Articular chondrocyte of knee joint (primary cell): ENCODE data around the gene PDX1. TPM values are rescaled to one million over a fixed set of nuclear protein-coding genes. Genes with fewer than 3 reads are reported as not detected.

ENCODE experiments used
- small RNA-seq: library from RNA; depleted of rRNA; stranded (forward); fragments of <200 nt; gene quantifications from one replicate; pipeline ENCODE3, GENCODE V24; 2012
- total RNA-seq: library from RNA; depleted of rRNA; stranded (reverse); fragments of >200 nt; gene quantifications from 2 replicates; pipeline ENCODE4 v1.2.3, GENCODE V29; 2012

The PDX1 gene
- total RNA-seq = not detected in 2 replicates

DNA sequence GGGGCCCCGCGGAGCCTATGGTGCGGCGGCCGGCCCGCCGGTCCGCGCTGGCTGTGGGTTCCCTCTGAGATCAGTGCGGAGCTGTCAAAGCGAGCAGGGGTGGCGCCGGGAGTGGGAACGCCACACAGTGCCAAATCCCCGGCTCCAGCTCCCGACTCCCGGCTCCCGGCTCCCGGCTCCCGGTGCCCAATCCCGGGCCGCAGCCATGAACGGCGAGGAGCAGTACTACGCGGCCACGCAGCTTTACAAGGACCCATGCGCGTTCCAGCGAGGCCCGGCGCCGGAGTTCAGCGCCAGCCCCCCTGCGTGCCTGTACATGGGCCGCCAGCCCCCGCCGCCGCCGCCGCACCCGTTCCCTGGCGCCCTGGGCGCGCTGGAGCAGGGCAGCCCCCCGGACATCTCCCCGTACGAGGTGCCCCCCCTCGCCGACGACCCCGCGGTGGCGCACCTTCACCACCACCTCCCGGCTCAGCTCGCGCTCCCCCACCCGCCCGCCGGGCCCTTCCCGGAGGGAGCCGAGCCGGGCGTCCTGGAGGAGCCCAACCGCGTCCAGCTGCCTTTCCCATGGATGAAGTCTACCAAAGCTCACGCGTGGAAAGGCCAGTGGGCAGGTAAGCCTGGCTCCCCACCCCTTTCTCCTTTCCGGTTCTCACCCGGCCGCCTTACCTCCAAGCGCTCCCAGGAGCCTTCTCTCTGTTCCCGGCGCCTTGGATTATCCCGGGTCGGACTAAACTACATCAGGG lies at the start of gene PDX1:
Gene PDX1, plus strand, starts transcription at position 67 of the 743 bp plus-strand sequence. Its CDS starts 139 bp downstream, at position 206.

DNA sequence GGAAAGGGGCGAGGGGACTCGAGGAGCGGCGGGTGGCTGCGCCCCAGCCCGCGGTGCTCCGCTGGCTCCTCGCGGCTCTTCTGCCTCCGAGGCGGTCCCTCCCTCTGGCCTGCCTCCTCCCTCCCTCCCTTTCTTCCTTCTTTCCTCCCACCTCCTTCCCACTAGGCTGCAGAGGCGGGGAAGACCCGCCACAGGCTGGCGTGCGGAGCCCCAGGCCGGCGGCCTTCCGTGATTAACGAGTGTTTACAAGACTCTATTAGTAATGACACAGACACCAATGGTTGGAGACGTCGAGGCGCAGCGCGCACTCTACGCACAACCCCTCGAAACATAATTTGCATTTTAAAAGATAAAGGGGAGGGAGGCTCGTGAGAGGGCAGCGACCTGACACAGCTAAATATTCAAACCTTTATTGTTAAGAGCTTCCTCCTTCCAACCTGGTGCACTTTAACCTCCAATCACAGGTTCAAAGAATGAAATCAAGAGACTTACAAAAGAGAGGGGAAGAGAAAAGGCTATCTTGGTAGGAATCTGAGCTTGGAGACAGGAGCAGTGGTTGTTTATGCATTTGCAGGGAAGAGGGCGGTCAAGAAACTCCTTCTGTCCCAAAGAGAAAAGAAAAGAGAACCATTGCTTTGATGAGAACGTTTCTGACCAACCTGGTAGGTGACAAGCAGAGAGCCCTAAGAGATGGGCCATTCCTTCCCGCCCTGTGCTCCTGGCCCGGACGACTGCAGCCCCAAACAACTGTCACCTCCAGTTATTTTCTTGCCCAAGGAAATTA lies 49.5 kb downstream of the PDX1 start, which contains the start of gene CDX2:
Gene CDX2, minus strand, starts transcription at position 234 of the 784 bp plus-strand sequence. CDS start 309 bp downstream, outside the sequence.

Small RNAs within 50 kb of the gene (small RNA-seq; reads per million reads assigned to genes)
- gene ATP5F1EP2 = not detected

Other genes with a start within 250 kb of the PDX1 start
- gene GSX1, start 127.5 kb upstream of the PDX1 start, total RNA-seq = not detected in 2 replicates
- not detected in 2 replicates for gene CDX2, start 49.3 kb downstream of the PDX1 start, total RNA-seq
- not detected in 2 replicates for gene URAD, start 68.7 kb downstream of the PDX1 start, total RNA-seq
- gene FLT3, start 180.6 kb downstream of the PDX1 start, total RNA-seq = not detected in 2 replicates
- 30.4 and 31.0 TPM in 2 replicates for gene PAN3, start 218.5 kb downstream of the PDX1 start, total RNA-seq